Activated CD8-positive, alpha-beta memory T cell treated with anti-CD3 and anti-CD28 coated beads for 4 hours (primary cell): ENCODE data around the gene IDS.

Experiments
- DNase-seq, 2 donors: peaks; one replicate each; pipeline ENCODE4 v3.0.0-alpha.2; 2020; ENCODE audit warnings: low read depth in 2 of 2

Gene IDS

GRCh38 chrX:149456476-149457245, 48.4 kb downstream of the IDS start:
- DNase-seq, result no peak

- no peak for DNase-seq
These were observed 49.2 kb downstream of the IDS start for GRCh38 chrX:149455934-149456333.

- DNase-seq, result no peak
These were observed 50.9 kb downstream of the IDS start for GRCh38 chrX:149453906-149454822.

- DNase-seq, result no peak
These were observed 52.1 kb downstream of the IDS start for GRCh38 chrX:149453030-149453429.

- DNase-seq, result no peak
These were observed 71.7 kb downstream of the IDS start for GRCh38 chrX:149433451-149433850.

- no peak for DNase-seq
These were observed 72.1 kb downstream of the IDS start for GRCh38 chrX:149433051-149433450.
